ENCODE measurements around the gene SLC17A3. TPM values are rescaled to one million over a fixed set of nuclear protein-coding genes. Genes with fewer than 3 reads are reported as not detected.

SLC17A3 gene
- total RNA-seq, 6 experiments from 2014 or later = not detected

- Mint-ChIP-seq H3K36me3 (ENCODE audit: low read depth) (no peaks in the 10 kb centered on the region), H3K4me1 (ENCODE audit: low read depth) (no peaks in the 10 kb centered on the region), H3K27me3 (ENCODE audit: insufficient read depth) (no peaks in the 10 kb centered on the region), H3K9me3 (no peaks in the 10 kb centered on the region; the same call in none of the 2 replicates), H3K4me3 (no peak overlapping the region), H3K27ac (no peak overlapping the region)
- DNase-seq = no peak
- TF ChIP-seq CTCF (IDR thresholded peaks at IDR 0.05) = no peak
These were observed 31.5 kb downstream of the SLC17A3 start for GRCh38 chr6:25842526-25842925.

- Mint-ChIP-seq H3K4me3 (no peak overlapping the region), H3K27ac (no peak overlapping the region), H3K4me1 (ENCODE audit: low read depth) (no peaks in the 10 kb centered on the region)
These were observed 38.4 kb downstream of the SLC17A3 start for GRCh38 chr6:25835442-25836283.

GRCh38 chr6:25834950-25835349, 39.1 kb downstream of the SLC17A3 start:
- TF ChIP-seq CTCF (IDR thresholded peaks at IDR 0.05) = no peak
- no peaks in the 10 kb centered on the region for H3K36me3 Mint-ChIP-seq (ENCODE audit: low read depth)
- H3K4me1 Mint-ChIP-seq (ENCODE audit: low read depth) = no peaks in the 10 kb centered on the region
- no peaks in the 10 kb centered on the region; the same call in 1 of the 2 replicates for H3K9me3 Mint-ChIP-seq
- no peak overlapping the region for H3K4me3 Mint-ChIP-seq
- no peak overlapping the region for H3K27ac Mint-ChIP-seq
- DNase-seq = no peak
- H3K27me3 Mint-ChIP-seq (ENCODE audit: insufficient read depth) = no peaks in the 10 kb centered on the region; the same call in 1 of the 2 replicates

More at GRCh38 chr6:25835442-25836283, 38.4 kb downstream of the SLC17A3 start:
- Mint-ChIP-seq H3K27me3 (ENCODE audit: insufficient read depth) (no peaks in the 10 kb centered on the region; the same call in 1 of the 2 replicates), H3K36me3 (ENCODE audit: low read depth) (no peaks in the 10 kb centered on the region), H3K9me3 (no peaks in the 10 kb centered on the region; the same call in 1 of the 2 replicates)
- TF ChIP-seq CTCF (IDR thresholded peaks at IDR 0.05) = no peak
- DNase-seq = no peak

- no peak overlapping the region for H3K4me3 Mint-ChIP-seq
- H3K4me1 Mint-ChIP-seq (ENCODE audit: low read depth) = no peaks in the 10 kb centered on the region
- no peaks in the 10 kb centered on the region; the same call in 1 of the 2 replicates for H3K27me3 Mint-ChIP-seq (ENCODE audit: insufficient read depth)
- no peak overlapping the region for H3K27ac Mint-ChIP-seq
- DNase-seq = no peak
- no peak for TF ChIP-seq CTCF (IDR thresholded peaks at IDR 0.05)
- H3K9me3 Mint-ChIP-seq = no peaks in the 10 kb centered on the region
- no peaks in the 10 kb centered on the region for H3K36me3 Mint-ChIP-seq (ENCODE audit: low read depth)
These were observed 40.9 kb downstream of the SLC17A3 start for GRCh38 chr6:25833136-25833535.

- Mint-ChIP-seq H3K27ac (no peak overlapping the region), H3K4me1 (ENCODE audit: low read depth) (no peaks in the 10 kb centered on the region), H3K9me3 (no peaks in the 10 kb centered on the region; the same call in 1 of the 2 replicates), H3K36me3 (ENCODE audit: low read depth) (no peaks in the 10 kb centered on the region), H3K4me3 (no peak overlapping the region), H3K27me3 (ENCODE audit: insufficient read depth) (no peaks in the 10 kb centered on the region; the same call in 1 of the 2 replicates)
- no peak for TF ChIP-seq CTCF (IDR thresholded peaks at IDR 0.05)
- DNase-seq = no peak
These were observed 41.4 kb downstream of the SLC17A3 start for GRCh38 chr6:25832670-25833069.

All from HFFc6 (cell line).